SU-DHL-6 (cell line): ENCODE measurements around the gene PTCRA.
"Not testable (repeated sequence)": the region's sequence is repeated elsewhere in the genome, so short reads cannot be mapped to it uniquely, and the experiment has no call there.

ENCODE experiments used
- H2AFZ ChIP-seq: fragments of 200-600 bp; sonication (generic); 2 replicates; pipeline ENCODE4 v1.6.1; 2014; ENCODE audit warnings: low read depth, mild to moderate bottlenecking, moderate library complexity, mixed read lengths, antibody characterized with exemption, low read length; ENCODE audit not compliant: severe bottlenecking
- H3F3A ChIP-seq: fragments of 200-600 bp; shearing (Covaris generic); 2 replicates; pipeline ENCODE4 v1.6.0; 2016; ENCODE audit warnings: antibody characterized with exemption, mild to moderate bottlenecking; ENCODE audit not compliant: insufficient read depth
- H3K27ac ChIP-seq: fragments of 200-600 bp; sonication (generic); 2 replicates; pipeline ENCODE4 v1.5.1; 2016; ENCODE audit warnings: low read depth, mild to moderate bottlenecking, low read length, moderate library complexity, mixed read lengths
- H3K27me3 ChIP-seq: fragments of 200-600 bp; sonication (generic), shearing (Covaris generic); 2 replicates; pipeline ENCODE4 v1.6.0; 2014; ENCODE audit warnings: mild to moderate bottlenecking, low read length
- H3K36me3 ChIP-seq: fragments of 200-600 bp; sonication (generic); 2 replicates; pipeline ENCODE4 v1.6.1; 2014; ENCODE audit warnings: mild to moderate bottlenecking, low read length, mixed read lengths
- H3K4me2 ChIP-seq: fragments of 300-600, 200-600 bp; shearing (Covaris generic), sonication (generic); 2 replicates; pipeline ENCODE4 v1.6.0; 2014; ENCODE audit warnings: low read length, low read depth, mild to moderate bottlenecking; ENCODE audit not compliant: poor library complexity, severe bottlenecking
- H3K4me3 ChIP-seq: fragments of 200-600 bp; sonication (generic); 2 replicates; pipeline ENCODE4 v1.5.1; 2014; ENCODE audit warnings: antibody characterized with exemption, low read length, mild to moderate bottlenecking, mixed read lengths; ENCODE audit not compliant: insufficient read depth, poor library complexity, severe bottlenecking
- H3K79me2 ChIP-seq: fragments of 200-600 bp; sonication (generic); 2 replicates; pipeline ENCODE4 v1.6.1; 2014; ENCODE audit warnings: mild to moderate bottlenecking, low read length, moderate library complexity; ENCODE audit not compliant: insufficient read depth
- H3K9ac ChIP-seq: fragments of 200-600 bp; sonication (generic); 2 replicates; pipeline ENCODE4 v1.7.0; 2014; ENCODE audit warnings: mild to moderate bottlenecking, low read length
- H3K9me2 ChIP-seq: fragments of 200-600 bp; sonication (generic); replicated peaks from 2 replicates; pipeline ENCODE4 v1.6.1; 2014; ENCODE audit warnings: low read length; ENCODE audit not compliant: insufficient read depth
- H3K9me3 ChIP-seq: fragments of 200-600 bp; sonication (generic); 2 replicates; pipeline ENCODE4 v1.6.1; 2014; ENCODE audit warnings: low read length, mixed read lengths; ENCODE audit not compliant: insufficient read depth
- H4K20me1 ChIP-seq: fragments of 200-600 bp; sonication (generic); 2 replicates; pipeline ENCODE4 v1.6.1; 2014; ENCODE audit warnings: low read depth, mild to moderate bottlenecking, antibody characterized with exemption, low read length, moderate library complexity, mixed read lengths
- EZH2phosphoT487 ChIP-seq: fragments of 200-600 bp; sonication (generic), shearing (Covaris generic); conservative IDR thresholded peaks from 2 replicates; pipeline ENCODE4 v1.6.1; 2018; ENCODE audit warnings: mild to moderate bottlenecking, antibody characterized with exemption, low read length, moderate library complexity, mixed read lengths
- TF ChIP-seq, protein P1 (sequence below): fragments of 200-600 bp; sonication (generic); IDR thresholded peaks from one replicate; pipeline ENCODE4 v1.5.1; 2017; ENCODE audit warnings: antibody characterized with exemption, mild to moderate bottlenecking, low read length, moderate library complexity; ENCODE audit not compliant: insufficient read depth, poor library complexity, severe bottlenecking

The PTCRA gene

GRCh38 chr6:42938987-42939809 lies 23.3 kb downstream of the PTCRA start:
- TF ChIP-seq, protein P1, sequence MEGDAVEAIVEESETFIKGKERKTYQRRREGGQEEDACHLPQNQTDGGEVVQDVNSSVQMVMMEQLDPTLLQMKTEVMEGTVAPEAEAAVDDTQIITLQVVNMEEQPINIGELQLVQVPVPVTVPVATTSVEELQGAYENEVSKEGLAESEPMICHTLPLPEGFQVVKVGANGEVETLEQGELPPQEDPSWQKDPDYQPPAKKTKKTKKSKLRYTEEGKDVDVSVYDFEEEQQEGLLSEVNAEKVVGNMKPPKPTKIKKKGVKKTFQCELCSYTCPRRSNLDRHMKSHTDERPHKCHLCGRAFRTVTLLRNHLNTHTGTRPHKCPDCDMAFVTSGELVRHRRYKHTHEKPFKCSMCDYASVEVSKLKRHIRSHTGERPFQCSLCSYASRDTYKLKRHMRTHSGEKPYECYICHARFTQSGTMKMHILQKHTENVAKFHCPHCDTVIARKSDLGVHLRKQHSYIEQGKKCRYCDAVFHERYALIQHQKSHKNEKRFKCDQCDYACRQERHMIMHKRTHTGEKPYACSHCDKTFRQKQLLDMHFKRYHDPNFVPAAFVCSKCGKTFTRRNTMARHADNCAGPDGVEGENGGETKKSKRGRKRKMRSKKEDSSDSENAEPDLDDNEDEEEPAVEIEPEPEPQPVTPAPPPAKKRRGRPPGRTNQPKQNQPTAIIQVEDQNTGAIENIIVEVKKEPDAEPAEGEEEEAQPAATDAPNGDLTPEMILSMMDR = no peak
- TF ChIP-seq EZH2phosphoT487 = no peak

DNA sequence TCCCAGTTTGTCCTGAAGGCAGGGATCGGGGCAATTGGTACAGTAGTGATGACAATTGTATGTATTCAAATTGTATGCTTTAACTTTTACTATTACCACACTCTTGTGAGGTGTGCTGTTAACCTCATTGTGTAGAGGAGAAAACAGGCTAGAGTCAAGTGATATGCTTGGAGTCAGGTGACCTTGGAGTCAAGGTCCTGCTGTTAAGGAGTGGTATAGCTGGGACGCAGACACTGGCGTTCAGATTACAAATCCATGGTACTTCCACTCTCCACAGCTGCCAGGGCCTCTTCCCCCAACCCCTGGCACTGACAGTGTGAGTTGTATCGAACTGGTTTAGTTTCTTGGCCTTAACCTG lies 23.9 kb downstream of the PTCRA start:
- H3K27me3 ChIP-seq = no peaks in the 10 kb centered on the region
- H3K79me2 ChIP-seq = peaks cover 11% of the 10 kb centered on the region; the same call in 1 of the 2 replicates
- H3K9me2 ChIP-seq = no peaks in the 10 kb centered on the region
- no peak for TF ChIP-seq EZH2phosphoT487
- TF ChIP-seq, protein P1 = no peak
- H3K27ac ChIP-seq = no peak overlapping the region
- no peaks in the 10 kb centered on the region for H3K9me3 ChIP-seq
- H4K20me1 ChIP-seq = no peaks in the 10 kb centered on the region; the same call in 1 of the 2 replicates
- H3K4me2 ChIP-seq = no peak overlapping the region
- H2AFZ ChIP-seq = no peak overlapping the region
- H3K9ac ChIP-seq = no peak overlapping the region
- H3F3A ChIP-seq = peaks cover 5% of the 10 kb centered on the region; the same call in 1 of the 2 replicates
- H3K36me3 ChIP-seq = peaks cover 5% of the 10 kb centered on the region; the same call in 1 of the 2 replicates
- H3K4me3 ChIP-seq = no peak overlapping the region

More at GRCh38 chr6:42938987-42939809, 23.3 kb downstream of the PTCRA start:
- no peak overlapping the region for H3K4me3 ChIP-seq
- H2AFZ ChIP-seq = no peak overlapping the region
- H3F3A ChIP-seq = peaks cover 5% of the 10 kb centered on the region; the same call in 1 of the 2 replicates
- H3K9ac ChIP-seq = no peak overlapping the region
- no peak overlapping the region for H3K4me2 ChIP-seq
- H3K27me3 ChIP-seq = no peaks in the 10 kb centered on the region
- H3K79me2 ChIP-seq = peaks cover 17% of the 10 kb centered on the region; the same call in 1 of the 2 replicates
- peaks cover 5% of the 10 kb centered on the region; the same call in 1 of the 2 replicates for H3K36me3 ChIP-seq
- no peaks in the 10 kb centered on the region; the same call in 1 of the 2 replicates for H4K20me1 ChIP-seq
- no peaks in the 10 kb centered on the region for H3K9me3 ChIP-seq
- no peaks in the 10 kb centered on the region for H3K9me2 ChIP-seq
- H3K27ac ChIP-seq = no peak overlapping the region

DNA sequence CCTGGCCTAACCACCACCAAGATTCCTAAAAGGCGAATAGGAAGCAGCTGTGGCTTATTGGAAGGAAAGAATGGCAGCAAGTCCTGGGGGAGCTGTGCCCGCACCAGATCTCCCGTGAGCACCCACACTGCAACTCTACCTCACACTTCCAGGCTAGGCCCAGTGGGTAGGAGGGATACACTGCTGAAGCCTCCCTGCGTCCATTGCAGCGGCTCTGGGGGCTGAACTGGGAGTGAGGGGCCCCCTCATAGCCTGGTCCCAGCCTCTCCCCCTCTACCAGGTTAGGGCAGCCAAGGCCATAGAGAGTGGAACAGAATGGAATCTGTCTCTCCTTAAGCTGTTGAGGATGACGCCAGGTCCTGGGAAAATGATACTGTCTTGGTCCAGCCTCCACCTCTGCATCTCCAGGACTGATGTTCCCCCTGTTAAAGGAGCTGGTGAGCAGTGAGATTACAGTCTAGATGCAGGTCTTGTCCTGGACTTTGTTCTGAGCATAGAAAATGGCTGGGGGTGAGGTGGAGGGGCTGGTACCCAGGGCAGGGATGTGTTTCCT lies 24.7 kb downstream of the PTCRA start:
- Histone ChIP-seq H3K9ac (no peak overlapping the region), H3F3A (peaks cover 5% of the 10 kb centered on the region; the same call in 1 of the 2 replicates), H3K9me3 (no peaks in the 10 kb centered on the region), H3K4me3 (no peak overlapping the region), H3K4me2 (no peak overlapping the region), H4K20me1 (no peaks in the 10 kb centered on the region; the same call in 1 of the 2 replicates), H3K27me3 (no peaks in the 10 kb centered on the region), H3K36me3 (peaks cover 5% of the 10 kb centered on the region; the same call in 1 of the 2 replicates), H3K27ac (no peak overlapping the region), H2AFZ (no peak overlapping the region), H3K79me2 (peaks cover 8% of the 10 kb centered on the region; the same call in 1 of the 2 replicates), H3K9me2 (no peaks in the 10 kb centered on the region)
- TF ChIP-seq, protein P1 = no peak
- no peak for TF ChIP-seq EZH2phosphoT487

- not testable (repeated sequence) for H3K9me3 ChIP-seq, H3K27ac ChIP-seq, H3K4me2 ChIP-seq, H3K4me3 ChIP-seq, H3K9me2 ChIP-seq, H3K36me3 ChIP-seq, H3F3A ChIP-seq, H3K9ac ChIP-seq, H3K79me2 ChIP-seq, H4K20me1 ChIP-seq, H3K27me3 ChIP-seq, H2AFZ ChIP-seq
Measured at GRCh38 chr6:42941356-42941755, 25.5 kb downstream of the PTCRA start.
